GM18907 (cell line): Measurements from ENCODE around the gene MAP6D1.
"Not testable (repeated sequence)": the region's sequence is repeated elsewhere in the genome, so short reads cannot be mapped to it uniquely, and the experiment has no call there.

Experiments used
- ATAC-seq: cut with Tn5 transposase; IDR thresholded peaks from one replicate; pipeline ENCODE4 v1.9.1; 2021; ENCODE audit warnings: mild to moderate bottlenecking, moderate library complexity; ENCODE audit not compliant: unreplicated experiment

MAP6D1 gene

GRCh38 chr3:183801601-183802000 is 23.8 kb downstream of the MAP6D1 start:
- no peak for ATAC-seq

GRCh38 chr3:183800243-183800863 is 25.0 kb downstream of the MAP6D1 start:
- ATAC-seq, result no peak

- no peak for ATAC-seq
These were observed 25.9 kb downstream of the MAP6D1 start for GRCh38 chr3:183799461-183799860.

GRCh38 chr3:183797996-183798395 is 27.4 kb downstream of the MAP6D1 start:
- ATAC-seq, result no peak

GRCh38 chr3:183796372-183796771 is 29.0 kb downstream of the MAP6D1 start:
- no peak for ATAC-seq

GRCh38 chr3:183794452-183794851 is 30.9 kb downstream of the MAP6D1 start:
- ATAC-seq, result no peak

GRCh38 chr3:183792976-183793375 is 32.4 kb downstream of the MAP6D1 start:
- no peak for ATAC-seq

GRCh38 chr3:183790700-183791099 is 34.7 kb downstream of the MAP6D1 start:
- no peak for ATAC-seq

GRCh38 chr3:183789826-183790225 is 35.6 kb downstream of the MAP6D1 start:
- no peak for ATAC-seq

- not testable (repeated sequence) for ATAC-seq
These were observed 40.9 kb downstream of the MAP6D1 start for GRCh38 chr3:183784503-183784902.

GRCh38 chr3:183782576-183783276 is 42.7 kb downstream of the MAP6D1 start:
- ATAC-seq, result no peak

GRCh38 chr3:183781246-183781645 is 44.1 kb downstream of the MAP6D1 start:
- no peak for ATAC-seq

- no peak for ATAC-seq
These were observed 45.4 kb downstream of the MAP6D1 start for GRCh38 chr3:183779896-183780465.

- ATAC-seq, result no peak
These were observed 48.3 kb downstream of the MAP6D1 start for GRCh38 chr3:183777016-183777618.

- ATAC-seq, result not testable (repeated sequence)
These were observed 48.9 kb downstream of the MAP6D1 start for GRCh38 chr3:183776451-183776850.

GRCh38 chr3:183775781-183776180 is 49.6 kb downstream of the MAP6D1 start:
- ATAC-seq, result no peak

- no peak for ATAC-seq
These were observed 50.7 kb downstream of the MAP6D1 start for GRCh38 chr3:183774631-183775030.

GRCh38 chr3:183769453-183769852 is 55.9 kb downstream of the MAP6D1 start:
- ATAC-seq, result no peak

GRCh38 chr3:183768114-183768513 is 57.3 kb downstream of the MAP6D1 start:
- no peak for ATAC-seq

GRCh38 chr3:183766745-183767606 is 58.4 kb downstream of the MAP6D1 start:
- ATAC-seq, result peak; percentile 76

GRCh38 chr3:183766107-183766506 is 59.3 kb downstream of the MAP6D1 start:
- no peak for ATAC-seq
